ENCODE results near the gene RNF217.
A peak's percentile ranks its signal among the peaks of the same experiment; 100 is the strongest.

Gene RNF217

GRCh38 chr6:124955108-124955856, 7.0 kb upstream of the RNF217 start:
- no peak for DNase-seq (ENCODE audit: low read depth)
- H3K4me3 ChIP-seq (ENCODE audit: low read length) = no peak overlapping the region
- TF ChIP-seq CTCF (conservative IDR thresholded peaks at IDR 0.05; ENCODE audit: low read length) = no peak

- no peak for DNase-seq (ENCODE audit: low read depth)
- no peak for TF ChIP-seq CTCF (conservative IDR thresholded peaks at IDR 0.05; ENCODE audit: low read length)
Measured at GRCh38 chr6:124956018-124956417, 6.2 kb upstream of the RNF217 start.

GRCh38 chr6:124958149-124958548, 4.1 kb upstream of the RNF217 start:
- TF ChIP-seq CTCF (conservative IDR thresholded peaks at IDR 0.05; ENCODE audit: low read length) = no peak
- H3K4me3 ChIP-seq (ENCODE audit: low read length) = no peak overlapping the region
- DNase-seq (ENCODE audit: low read depth) = no peak

More at GRCh38 chr6:124956018-124956417, 6.2 kb upstream of the RNF217 start:
- H3K4me3 ChIP-seq (ENCODE audit: low read length) = no peak overlapping the region

- TF ChIP-seq CTCF (conservative IDR thresholded peaks at IDR 0.05; ENCODE audit: low read length) = no peak
- DNase-seq (ENCODE audit: low read depth) = peak; percentile 45
- no peak overlapping the region for H3K4me3 ChIP-seq (ENCODE audit: low read length)
Measured at GRCh38 chr6:124958759-124959354, 3.4 kb upstream of the RNF217 start.

GRCh38 chr6:124960757-124961463, 1.3 kb upstream of the RNF217 start:
- TF ChIP-seq CTCF (conservative IDR thresholded peaks at IDR 0.05; ENCODE audit: low read length) = no peak
- peak overlapping the region; percentile 74 for H3K4me3 ChIP-seq (ENCODE audit: low read length)
- peak; percentile 20 for DNase-seq (ENCODE audit: low read depth)

- H3K4me3 ChIP-seq (ENCODE audit: low read length) = peak overlapping the region; percentile 74
- no peak for DNase-seq (ENCODE audit: low read depth)
- TF ChIP-seq CTCF (conservative IDR thresholded peaks at IDR 0.05; ENCODE audit: low read length) = no peak
Measured at GRCh38 chr6:124961464-124961776, 817 bp upstream of the RNF217 start.
